ENCODE measurements around the gene TMEM163.

TMEM163 gene

DNA sequence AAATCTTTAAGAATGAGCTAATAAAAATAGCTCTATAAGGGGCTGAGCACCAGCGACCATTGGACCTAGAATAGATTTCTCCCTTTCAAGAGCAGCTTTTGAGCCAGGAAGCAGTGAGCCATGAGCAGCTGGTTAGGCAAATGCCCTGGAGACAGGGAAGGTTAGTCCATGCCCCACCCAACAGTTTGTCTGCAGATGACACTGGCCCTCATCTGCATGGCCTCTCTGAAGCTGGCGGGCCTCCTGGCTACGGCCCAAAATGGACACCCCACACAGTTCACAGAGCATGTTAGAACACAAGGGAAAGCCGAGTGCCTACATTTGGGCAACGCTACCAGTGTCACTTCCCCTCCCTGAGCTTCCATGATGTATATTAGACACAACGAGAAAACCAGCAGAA is 263.9 kb downstream of the TMEM163 start:
- no peak overlapping the region for H3K27ac ChIP-seq (ENCODE audit: extremely low read depth, low read depth, low read length)
- H3K9me3 ChIP-seq (ENCODE audit: control insufficient read depth, insufficient read depth, low read depth, low read length) = no peaks in the 10 kb centered on the region
- TF ChIP-seq, protein P1, sequence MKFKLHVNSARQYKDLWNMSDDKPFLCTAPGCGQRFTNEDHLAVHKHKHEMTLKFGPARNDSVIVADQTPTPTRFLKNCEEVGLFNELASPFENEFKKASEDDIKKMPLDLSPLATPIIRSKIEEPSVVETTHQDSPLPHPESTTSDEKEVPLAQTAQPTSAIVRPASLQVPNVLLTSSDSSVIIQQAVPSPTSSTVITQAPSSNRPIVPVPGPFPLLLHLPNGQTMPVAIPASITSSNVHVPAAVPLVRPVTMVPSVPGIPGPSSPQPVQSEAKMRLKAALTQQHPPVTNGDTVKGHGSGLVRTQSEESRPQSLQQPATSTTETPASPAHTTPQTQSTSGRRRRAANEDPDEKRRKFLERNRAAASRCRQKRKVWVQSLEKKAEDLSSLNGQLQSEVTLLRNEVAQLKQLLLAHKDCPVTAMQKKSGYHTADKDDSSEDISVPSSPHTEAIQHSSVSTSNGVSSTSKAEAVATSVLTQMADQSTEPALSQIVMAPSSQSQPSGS (tag by site-specific recombination; IDR thresholded peaks at IDR 0.05; ENCODE audit: low read depth) = no peak
- TF ChIP-seq, protein P2, sequence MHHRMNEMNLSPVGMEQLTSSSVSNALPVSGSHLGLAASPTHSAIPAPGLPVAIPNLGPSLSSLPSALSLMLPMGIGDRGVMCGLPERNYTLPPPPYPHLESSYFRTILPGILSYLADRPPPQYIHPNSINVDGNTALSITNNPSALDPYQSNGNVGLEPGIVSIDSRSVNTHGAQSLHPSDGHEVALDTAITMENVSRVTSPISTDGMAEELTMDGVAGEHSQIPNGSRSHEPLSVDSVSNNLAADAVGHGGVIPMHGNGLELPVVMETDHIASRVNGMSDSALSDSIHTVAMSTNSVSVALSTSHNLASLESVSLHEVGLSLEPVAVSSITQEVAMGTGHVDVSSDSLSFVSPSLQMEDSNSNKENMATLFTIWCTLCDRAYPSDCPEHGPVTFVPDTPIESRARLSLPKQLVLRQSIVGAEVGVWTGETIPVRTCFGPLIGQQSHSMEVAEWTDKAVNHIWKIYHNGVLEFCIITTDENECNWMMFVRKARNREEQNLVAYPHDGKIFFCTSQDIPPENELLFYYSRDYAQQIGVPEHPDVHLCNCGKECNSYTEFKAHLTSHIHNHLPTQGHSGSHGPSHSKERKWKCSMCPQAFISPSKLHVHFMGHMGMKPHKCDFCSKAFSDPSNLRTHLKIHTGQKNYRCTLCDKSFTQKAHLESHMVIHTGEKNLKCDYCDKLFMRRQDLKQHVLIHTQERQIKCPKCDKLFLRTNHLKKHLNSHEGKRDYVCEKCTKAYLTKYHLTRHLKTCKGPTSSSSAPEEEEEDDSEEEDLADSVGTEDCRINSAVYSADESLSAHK (tag by site-specific recombination; IDR thresholded peaks at IDR 0.05) = no peak
- TF ChIP-seq ZNF621 (tag by site-specific recombination; IDR thresholded peaks at IDR 0.05) (no peak), SETDB1 (IDR thresholded peaks at IDR 0.05; ENCODE audit: insufficient read length, low read length) (no peak), ZNF140 (tag by site-specific recombination; IDR thresholded peaks at IDR 0.05) (no peak), GLIS1 (tag by site-specific recombination; IDR thresholded peaks at IDR 0.05) (no peak), BCL11A (tag by site-specific recombination; IDR thresholded peaks at IDR 0.05; ENCODE audit: low read depth) (no peak), ZNF514 (tag by site-specific recombination; IDR thresholded peaks at IDR 0.05) (no peak), YY2 (tag by site-specific recombination; IDR thresholded peaks at IDR 0.05) (no peak), HIC1 (tag by site-specific recombination; IDR thresholded peaks at IDR 0.05) (no peak)
- TF ChIP-seq, protein P3, sequence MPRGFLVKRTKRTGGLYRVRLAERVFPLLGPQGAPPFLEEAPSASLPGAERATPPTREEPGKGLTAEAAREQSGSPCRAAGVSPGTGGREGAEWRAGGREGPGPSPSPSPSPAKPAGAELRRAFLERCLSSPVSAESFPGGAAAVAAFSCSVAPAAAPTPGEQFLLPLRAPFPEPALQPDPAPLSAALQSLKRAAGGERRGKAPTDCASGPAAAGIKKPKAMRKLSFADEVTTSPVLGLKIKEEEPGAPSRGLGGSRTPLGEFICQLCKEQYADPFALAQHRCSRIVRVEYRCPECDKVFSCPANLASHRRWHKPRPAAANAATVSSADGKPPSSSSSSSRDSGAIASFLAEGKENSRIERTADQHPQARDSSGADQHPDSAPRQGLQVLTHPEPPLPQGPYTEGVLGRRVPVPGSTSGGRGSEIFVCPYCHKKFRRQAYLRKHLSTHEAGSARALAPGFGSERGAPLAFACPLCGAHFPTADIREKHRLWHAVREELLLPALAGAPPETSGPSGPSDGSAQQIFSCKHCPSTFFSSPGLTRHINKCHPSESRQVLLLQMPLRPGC (tag by site-specific recombination; IDR thresholded peaks at IDR 0.05) = no peak
- POLR2A ChIA-PET = no interaction called here
- no peak overlapping the region for H3K4me3 ChIP-seq (ENCODE audit: low read depth, low read length)
- H3K4me1 ChIP-seq (ENCODE audit: control insufficient read depth, insufficient read depth, low read length) = no peaks in the 10 kb centered on the region
- CTCF ChIA-PET = interaction anchor here (0.6 to 1.2 kb wide), 4 partner anchors 235 to 1118 kb away, joined by 3 to 8 read pairs (median 5); no protein-coding TSS in a partner anchor
- peaks cover 0 to 30% of the 10 kb centered on the region in 2 experiments; a peak in 1 of 3 replicates for H3K36me3 ChIP-seq (ENCODE audit: control insufficient read depth in 2 of 2, insufficient read depth in 1 of 2, low read length in 2 of 2)

- Histone ChIP-seq H3K9me3 (ENCODE audit: control insufficient read depth, insufficient read depth, low read depth, low read length) (no peaks in the 10 kb centered on the region), H3K4me1 (ENCODE audit: control insufficient read depth, insufficient read depth, low read length) (no peaks in the 10 kb centered on the region), H3K27ac (ENCODE audit: extremely low read depth, low read depth, low read length) (no peak overlapping the region), H3K36me3 (ENCODE audit: control insufficient read depth in 2 of 2, insufficient read depth in 1 of 2, low read length in 2 of 2) (peaks cover 0 to 30% of the 10 kb centered on the region in 2 experiments; a peak in 1 of 3 replicates), H3K4me3 (ENCODE audit: low read depth, low read length) (no peak overlapping the region)
- POLR2A ChIA-PET = no interaction called here
- CTCF ChIA-PET = interaction anchor here (1.2 kb wide), 2 partner anchors 444 to 568 kb away, joined by 3 to 6 read pairs; no protein-coding TSS in a partner anchor
- TF ChIP-seq ZNF626 (tag by site-specific recombination; IDR thresholded peaks at IDR 0.05) = no peak
- no peak for TF ChIP-seq KLF1 (tag by site-specific recombination; IDR thresholded peaks at IDR 0.05)
- TF ChIP-seq, protein P4, sequence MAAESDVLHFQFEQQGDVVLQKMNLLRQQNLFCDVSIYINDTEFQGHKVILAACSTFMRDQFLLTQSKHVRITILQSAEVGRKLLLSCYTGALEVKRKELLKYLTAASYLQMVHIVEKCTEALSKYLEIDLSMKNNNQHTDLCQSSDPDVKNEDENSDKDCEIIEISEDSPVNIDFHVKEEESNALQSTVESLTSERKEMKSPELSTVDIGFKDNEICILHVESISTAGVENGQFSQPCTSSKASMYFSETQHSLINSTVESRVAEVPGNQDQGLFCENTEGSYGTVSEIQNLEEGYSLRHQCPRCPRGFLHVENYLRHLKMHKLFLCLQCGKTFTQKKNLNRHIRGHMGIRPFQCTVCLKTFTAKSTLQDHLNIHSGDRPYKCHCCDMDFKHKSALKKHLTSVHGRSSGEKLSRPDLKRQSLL (tag by site-specific recombination; IDR thresholded peaks at IDR 0.05) = no peak
- no peak for TF ChIP-seq ZNF560 (tag by site-specific recombination; IDR thresholded peaks at IDR 0.05; ENCODE audit: borderline replicate concordance)
Observed at GRCh38 chr2:134454426-134454825, 264.4 kb downstream of the TMEM163 start.
